MCF 10A (cell line): Measurements from ENCODE around the gene GPHA2. TPM values are rescaled to one million over a fixed set of nuclear protein-coding genes. Genes with fewer than 3 reads are reported as not detected.

Experiments used
- BruUV-seq: library from RNA; stranded (reverse); fragments of 400-500 nt; replicated peaks from 2 replicates; lab custom pipeline; 2021; lab: Mats Ljungman, UMichigan
- CTCF ChIA-PET: fragments of 300-600 bp; sonication (Branson Sonifier 250); formaldehyde crosslinking; extraction: SDS; loops from one replicate; lab custom pipeline; 2021; ENCODE audit warnings: antibody characterized with exemption, inconsistent platforms; lab: Yijun Ruan, JAX
- POLR2A ChIA-PET: fragments of 300-600, 350-650 bp; sonication (Branson Sonifier 250); formaldehyde crosslinking; extraction: SDS; loops from one replicate; lab custom pipeline; 2020; ENCODE audit warnings: antibody characterized with exemption, inconsistent platforms; lab: Yijun Ruan, JAX
- DNase-seq: peaks from one replicate; pipeline ENCODE4 v3.0.0-alpha.2; 2018; ENCODE audit not compliant: unreplicated experiment
- H3K27ac Mint-ChIP-seq: one replicate; pipeline ENCODE4 v1.8.0; 2022; ENCODE audit warnings: mild to moderate bottlenecking, low read depth, mixed read lengths; ENCODE audit not compliant: unreplicated experiment
- H3K27me3 Mint-ChIP-seq: one replicate; pipeline ENCODE4 v1.8.0; 2022; ENCODE audit warnings: mixed read lengths; ENCODE audit not compliant: insufficient read depth, unreplicated experiment
- H3K36me3 Mint-ChIP-seq: one replicate; pipeline ENCODE4 v1.8.0; 2022; ENCODE audit warnings: mild to moderate bottlenecking, moderate library complexity, mixed read lengths; ENCODE audit not compliant: insufficient read depth, unreplicated experiment
- H3K4me1 Mint-ChIP-seq: one replicate; pipeline ENCODE4 v1.8.0; 2022; ENCODE audit warnings: mixed read lengths; ENCODE audit not compliant: insufficient read depth, unreplicated experiment
- H3K4me3 Mint-ChIP-seq: one replicate; pipeline ENCODE4 v1.8.0; 2022; ENCODE audit warnings: mild to moderate bottlenecking, moderate library complexity, mixed read lengths; ENCODE audit not compliant: unreplicated experiment
- H3K9me3 Mint-ChIP-seq: one replicate; pipeline ENCODE4 v1.8.0; 2022; ENCODE audit warnings: mixed read lengths; ENCODE audit not compliant: unreplicated experiment
- CTCF ChIP-seq: fragments of 200-600 bp; IDR thresholded peaks from one replicate; pipeline ENCODE4 v1.8.0; 2022; ENCODE audit warnings: antibody characterized with exemption, mild to moderate bottlenecking; ENCODE audit not compliant: unreplicated experiment
- intact Hi-C: fragments of 100-400 bp; cut with micrococcal nuclease; formaldehyde crosslinking; loops from 2 replicates; pipeline ENCODE4 v1.14.1; 2022
- total RNA-seq: library from RNA; stranded (reverse); gene quantifications from 2 replicates; pipeline ENCODE4 v1.2.3, GENCODE V29; 2022

Gene GPHA2
- total RNA-seq, 1 experiment from 2014 or later: not detected

- H3K27ac Mint-ChIP-seq: no peak overlapping the region
- intact Hi-C loops: no loop called here
- DNase-seq: no peak
- H3K9me3 Mint-ChIP-seq: no peaks in the 10 kb centered on the region
- no peak overlapping the region for H3K4me3 Mint-ChIP-seq
- H3K36me3 Mint-ChIP-seq: no peaks in the 10 kb centered on the region
- no peaks in the 10 kb centered on the region for H3K4me1 Mint-ChIP-seq
- no peak for TF ChIP-seq CTCF
- H3K27me3 Mint-ChIP-seq: no peaks in the 10 kb centered on the region
- no TSS peak for BruUV-seq
- CTCF ChIA-PET: interaction anchor here (0.6 to 0.9 kb wide), 3 partner anchors 35 to 505 kb away, joined by 3 read pairs; no protein-coding TSS in a partner anchor
- POLR2A ChIA-PET: interaction anchor here (0.7 kb wide), 1 partner anchor 9 kb away, joined by 3 read pairs; no protein-coding TSS in a partner anchor
Measured at GRCh38 chr11:64954201-64954600, 18.5 kb upstream of the GPHA2 start.

GRCh38 chr11:64951529-64951928 is 15.8 kb upstream of the GPHA2 start:
- POLR2A ChIA-PET: interaction anchor here (0.6 to 0.7 kb wide), 2 partner anchors 12 to 547 kb away, joined by 3 read pairs; partner anchors contain the start of gene MALAT1
- no peaks in the 10 kb centered on the region for H3K9me3 Mint-ChIP-seq
- intact Hi-C loops: no loop called here
- BruUV-seq: no TSS peak
- no peaks in the 10 kb centered on the region for H3K36me3 Mint-ChIP-seq
- DNase-seq: no peak
- H3K4me3 Mint-ChIP-seq: no peak overlapping the region
- no peak overlapping the region for H3K27ac Mint-ChIP-seq
- no peak for TF ChIP-seq CTCF
- no peaks in the 10 kb centered on the region for H3K4me1 Mint-ChIP-seq
- H3K27me3 Mint-ChIP-seq: no peaks in the 10 kb centered on the region
- CTCF ChIA-PET: interaction anchor here (0.6 to 1.4 kb wide), 4 partner anchors 12 to 89 kb away, joined by 3 to 8 read pairs (median 3); no protein-coding TSS in a partner anchor

- H3K4me1 Mint-ChIP-seq: no peaks in the 10 kb centered on the region
- ChIA-PET CTCF (interaction anchor here (0.7 kb wide), 1 partner anchor 18 kb away, joined by 3 read pairs; no protein-coding TSS in a partner anchor), POLR2A (no interaction called here)
- H3K4me3 Mint-ChIP-seq: no peak overlapping the region
- intact Hi-C loops: no loop called here
- no peak overlapping the region for H3K27ac Mint-ChIP-seq
- no peaks in the 10 kb centered on the region for H3K27me3 Mint-ChIP-seq
- DNase-seq: no peak
- no TSS peak for BruUV-seq
- no peaks in the 10 kb centered on the region for H3K9me3 Mint-ChIP-seq
- no peaks in the 10 kb centered on the region for H3K36me3 Mint-ChIP-seq
- no peak for TF ChIP-seq CTCF
Measured at GRCh38 chr11:64947208-64947814, 11.6 kb upstream of the GPHA2 start.

GRCh38 chr11:64936539-64936938 is 846 bp upstream of the GPHA2 start:
- Mint-ChIP-seq H3K36me3 (peaks cover 13% of the 10 kb centered on the region), H3K4me1 (no peaks in the 10 kb centered on the region), H3K4me3 (no peak overlapping the region), H3K27me3 (no peaks in the 10 kb centered on the region), H3K27ac (no peak overlapping the region), H3K9me3 (no peaks in the 10 kb centered on the region)
- no peak for DNase-seq
- POLR2A ChIA-PET: interaction anchor here (0.6 to 0.9 kb wide), 2 partner anchors 19 to 33 kb away, joined by 4 read pairs; no protein-coding TSS in a partner anchor
- intact Hi-C loops: no loop called here
- no peak for TF ChIP-seq CTCF
- CTCF ChIA-PET: interaction anchor here (0.6 to 1.2 kb wide), 4 partner anchors 12 to 315 kb away, joined by 3 read pairs; partner anchors contain the start of gene PPP2R5B
- no TSS peak for BruUV-seq
